Suppressor macrophage treated with lipopolysaccharide for 4 hours (primary cell): ENCODE measurements around the gene SLC35B4.
"Not testable (repeated sequence)": the region's sequence is repeated elsewhere in the genome, so short reads cannot be mapped to it uniquely, and the experiment has no call there.

Experiments
- DNase-seq: peaks from one replicate; pipeline ENCODE4 v3.0.0-alpha.2; 2020

SLC35B4 gene

DNA sequence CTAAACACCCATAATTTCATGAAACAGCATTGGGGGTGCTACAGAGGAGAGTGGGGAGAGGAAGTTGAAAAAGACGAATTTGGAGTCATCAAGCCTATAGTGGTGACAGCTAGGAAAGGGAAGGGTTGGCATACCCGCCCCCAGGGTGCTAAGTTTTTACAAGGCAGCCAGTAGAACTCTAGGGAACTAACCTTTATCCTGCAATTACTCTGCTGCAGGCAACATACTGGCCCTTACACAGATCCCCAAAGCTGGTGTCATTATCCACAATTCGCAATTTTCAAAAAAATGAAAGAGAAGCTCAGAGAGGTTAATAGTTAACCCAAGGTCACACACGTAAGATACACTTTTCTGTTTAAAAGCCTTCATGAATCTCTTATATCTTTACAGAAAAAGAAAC lies 14.2 kb upstream of the SLC35B4 start:
- no peak for DNase-seq

DNA sequence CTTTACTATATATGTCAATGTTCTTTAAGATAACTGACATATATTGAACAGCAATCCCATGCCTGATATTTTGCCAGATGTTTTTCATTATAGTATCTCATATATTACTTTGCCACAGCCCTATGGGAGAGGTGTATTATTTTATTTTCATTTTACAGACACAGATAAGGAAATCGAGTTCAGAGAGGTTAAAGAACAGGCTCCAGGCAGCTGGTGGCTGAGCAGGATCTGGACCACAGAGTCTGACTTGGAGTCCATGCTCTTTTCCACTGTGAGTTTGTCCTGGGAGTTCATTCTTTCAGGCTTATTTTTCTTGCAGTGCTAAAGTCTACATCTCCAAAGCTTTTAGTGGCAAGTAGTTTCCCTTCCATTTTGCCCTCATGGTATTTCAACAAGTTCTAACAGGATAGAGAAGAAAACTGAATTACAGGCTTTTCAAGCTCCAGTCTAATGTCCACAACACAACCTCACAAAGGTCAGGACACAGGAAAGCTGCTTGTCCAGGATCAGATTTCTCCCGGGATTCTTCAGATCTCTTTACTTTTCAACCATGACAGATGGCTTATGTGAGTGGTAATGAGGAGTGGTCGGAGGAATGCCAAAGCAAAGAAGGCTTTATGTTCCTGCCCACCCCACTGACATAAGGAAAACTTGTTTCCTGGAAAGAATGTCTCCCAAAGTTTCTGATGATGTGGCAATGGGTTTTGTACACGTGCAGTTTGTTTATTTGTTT lies 13.1 kb upstream of the SLC35B4 start:
- DNase-seq, result no peak

DNA sequence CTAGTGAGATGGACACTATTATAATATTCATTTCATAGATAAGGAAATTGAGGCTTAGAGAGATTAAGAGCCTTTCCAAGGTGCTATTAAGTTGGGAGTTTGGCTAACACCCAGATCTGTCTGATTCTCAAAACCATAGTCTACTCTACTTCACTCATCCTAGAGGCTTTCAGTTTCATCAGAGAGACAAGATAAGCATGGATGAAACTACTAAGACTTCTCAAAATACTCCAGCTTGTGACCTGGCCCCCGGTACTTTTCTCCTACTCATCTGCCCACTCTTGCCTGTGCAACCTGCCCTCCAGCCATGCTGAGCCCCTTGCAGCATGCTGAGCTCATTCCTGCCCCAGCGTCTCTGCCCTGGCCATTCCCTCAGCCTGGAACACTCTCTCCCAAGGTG lies 12.2 kb upstream of the SLC35B4 start:
- DNase-seq, result peak; percentile 6

DNA sequence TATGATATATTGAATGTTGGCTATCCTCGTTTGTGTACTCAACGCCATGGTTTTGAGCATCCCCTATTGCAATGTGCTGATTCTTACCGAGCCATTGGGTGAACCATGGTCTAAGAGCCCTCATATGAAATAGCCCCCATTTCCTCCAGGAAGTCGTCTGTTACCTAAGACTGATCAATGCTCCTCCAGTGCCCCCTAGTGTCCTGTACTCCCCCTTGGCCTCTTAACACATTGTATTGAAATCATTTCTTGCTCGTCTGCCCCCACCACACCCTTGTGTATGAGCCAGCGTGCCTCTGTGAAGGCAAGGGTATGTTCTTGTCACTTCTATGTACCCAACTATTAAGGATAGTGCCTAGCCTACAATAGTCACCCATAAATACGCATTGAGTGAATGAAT lies 11.2 kb upstream of the SLC35B4 start:
- DNase-seq, result peak; percentile 57

DNA sequence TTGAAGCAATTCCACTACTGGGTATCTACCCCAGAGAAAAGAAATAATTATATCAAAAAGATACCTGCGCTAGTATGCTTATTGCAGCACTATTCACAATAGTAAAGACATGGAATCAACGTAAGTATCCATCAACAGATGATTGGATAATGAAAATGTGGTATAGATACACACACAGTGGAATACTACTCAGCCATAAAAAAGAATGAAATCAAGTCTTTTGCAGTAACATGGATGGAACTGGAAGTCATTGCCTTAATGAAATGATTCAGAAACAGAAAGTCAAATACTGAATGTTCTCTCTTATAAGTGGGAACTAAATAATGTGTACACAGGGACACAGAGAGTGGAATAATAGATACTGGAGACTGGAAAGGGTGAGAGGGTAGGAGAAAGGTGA lies 7.4 kb upstream of the SLC35B4 start:
- DNase-seq, result no peak

DNA sequence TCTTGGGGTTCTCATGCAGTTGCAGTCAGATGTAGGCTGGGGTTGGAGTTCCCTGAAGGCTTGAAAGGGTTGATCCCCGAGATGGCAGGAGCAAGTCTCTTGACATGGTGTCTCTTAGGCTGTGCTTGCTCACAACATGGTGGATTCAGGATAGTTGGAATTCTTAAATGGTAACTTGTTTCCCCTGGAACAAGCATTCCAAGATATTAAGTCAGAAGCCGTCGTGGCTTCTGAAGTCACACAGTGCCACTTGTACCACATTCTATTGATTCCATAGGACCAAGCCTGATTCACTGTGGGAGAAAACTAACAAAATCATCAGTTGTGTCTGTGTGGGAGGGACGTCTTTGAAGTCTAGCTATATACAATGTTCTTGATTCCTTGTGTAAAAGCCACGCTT lies 3.5 kb upstream of the SLC35B4 start:
- DNase-seq, result no peak

DNA sequence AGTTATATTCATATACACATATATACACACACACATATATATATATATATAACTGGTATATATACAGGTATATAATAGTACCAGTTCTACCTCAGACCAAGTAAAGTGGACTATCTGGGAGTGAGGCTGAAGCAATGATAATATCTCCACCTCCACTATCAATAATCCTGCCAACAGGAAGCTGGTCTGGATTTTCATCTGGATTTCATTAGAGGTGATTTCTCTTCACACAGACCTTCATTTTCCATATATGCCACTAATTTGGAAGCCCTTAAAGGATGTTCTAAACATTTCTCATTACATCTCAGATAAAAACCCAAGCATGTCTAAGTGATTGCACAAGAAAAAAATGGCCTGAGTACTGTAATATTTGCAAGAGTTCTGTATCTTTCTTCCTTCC lies 1.7 kb upstream of the SLC35B4 start:
- DNase-seq, result no peak

DNA sequence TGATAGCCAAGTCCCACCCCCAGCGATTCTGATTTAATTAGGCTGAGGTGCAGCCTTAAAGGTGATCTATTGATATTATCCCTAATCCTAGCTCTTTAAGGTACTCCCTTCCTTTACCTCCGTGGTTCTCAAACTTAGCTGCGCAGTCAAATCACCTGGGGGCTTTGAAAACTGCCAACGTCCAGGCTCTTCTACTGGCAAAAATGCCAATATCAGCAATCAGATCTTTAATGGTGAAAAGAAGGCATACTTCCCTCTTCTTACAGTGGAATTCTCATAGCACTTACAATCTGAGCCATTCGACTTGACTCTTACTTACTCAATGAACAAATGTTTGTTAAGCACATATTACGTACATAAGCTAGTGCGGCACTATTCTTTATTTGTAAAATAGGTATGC lies 704 bp upstream of the SLC35B4 start:
- no peak for DNase-seq

DNA sequence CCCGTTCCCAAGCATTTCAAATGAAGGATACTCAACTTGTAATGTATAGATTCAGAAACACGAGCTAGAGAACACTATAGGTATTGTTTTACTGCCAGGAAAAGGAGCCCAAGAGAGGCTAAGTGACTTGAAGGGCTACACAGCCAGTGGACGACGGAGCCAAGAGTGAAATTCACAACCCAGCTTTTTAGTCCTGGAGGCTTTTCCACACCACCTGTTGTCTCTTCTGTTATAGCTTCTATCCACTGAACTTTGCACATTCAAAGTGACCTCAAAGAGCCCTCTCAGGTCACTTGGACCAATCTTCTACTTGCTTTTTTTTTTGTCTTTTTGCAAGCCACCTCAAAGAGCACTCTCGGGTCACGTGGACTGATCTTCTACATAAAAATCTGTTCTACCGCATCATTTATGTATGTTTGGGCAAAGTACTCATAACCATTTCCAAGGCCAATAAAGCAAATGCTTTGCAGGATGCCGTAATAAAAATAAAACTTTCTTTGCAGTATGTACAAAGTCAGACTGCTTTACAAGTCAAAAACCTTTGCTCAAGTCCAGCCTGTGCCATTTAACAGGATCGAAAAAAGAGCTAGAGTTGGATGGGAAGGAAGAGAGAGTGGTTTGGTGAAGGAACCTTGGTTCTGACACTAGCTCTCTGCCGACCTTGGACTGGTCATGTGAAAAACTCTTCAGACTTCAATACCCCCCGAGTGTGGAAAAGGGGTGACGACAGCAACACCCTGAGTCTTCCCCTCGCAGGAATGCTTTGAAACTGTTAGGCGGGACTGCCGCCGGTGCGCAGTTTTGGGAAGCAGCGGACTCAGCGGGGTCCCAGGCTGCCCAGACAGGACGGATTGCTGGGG lies 821 bp downstream of the SLC35B4 start:
- DNase-seq, result peak; percentile 27

DNA sequence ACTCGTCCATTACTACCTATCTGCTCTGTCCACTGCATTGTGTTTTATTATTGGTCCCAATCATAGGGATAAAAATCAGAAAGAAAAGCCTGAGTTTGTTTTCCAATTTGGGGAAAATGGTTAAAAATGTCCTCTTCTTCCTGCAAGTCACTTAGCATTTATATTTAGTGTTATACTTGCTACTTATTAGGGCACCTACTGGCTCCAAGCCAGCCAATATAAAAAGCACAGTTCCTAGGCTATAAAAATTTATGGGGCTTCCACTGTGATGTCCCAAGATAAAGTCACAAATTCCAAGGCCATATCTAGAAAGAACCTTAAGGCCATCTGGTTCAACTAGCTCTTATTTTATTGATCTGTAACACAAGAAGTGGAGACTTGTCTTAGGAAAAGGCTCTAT lies 3.2 kb downstream of the SLC35B4 start:
- no peak for DNase-seq

DNA sequence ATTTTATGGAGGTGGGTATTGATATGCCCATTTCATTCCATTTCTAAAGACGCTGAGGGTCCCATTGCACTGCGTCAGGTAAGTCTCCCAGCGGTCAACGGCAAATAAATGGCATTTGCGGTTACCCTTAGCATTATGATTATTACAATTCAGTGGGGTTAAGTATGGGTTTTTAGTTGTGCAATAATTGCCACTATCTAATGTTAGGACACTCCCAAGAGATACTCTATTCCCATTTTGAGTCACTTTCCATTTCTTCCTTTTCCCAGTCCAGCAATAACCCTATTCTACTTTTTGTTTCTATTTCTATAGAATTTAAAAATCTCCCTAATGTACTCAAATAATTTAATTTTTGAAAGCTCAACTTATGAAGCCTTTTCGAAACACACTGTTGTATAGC lies 4.0 kb downstream of the SLC35B4 start:
- DNase-seq, result peak; percentile 68

DNA sequence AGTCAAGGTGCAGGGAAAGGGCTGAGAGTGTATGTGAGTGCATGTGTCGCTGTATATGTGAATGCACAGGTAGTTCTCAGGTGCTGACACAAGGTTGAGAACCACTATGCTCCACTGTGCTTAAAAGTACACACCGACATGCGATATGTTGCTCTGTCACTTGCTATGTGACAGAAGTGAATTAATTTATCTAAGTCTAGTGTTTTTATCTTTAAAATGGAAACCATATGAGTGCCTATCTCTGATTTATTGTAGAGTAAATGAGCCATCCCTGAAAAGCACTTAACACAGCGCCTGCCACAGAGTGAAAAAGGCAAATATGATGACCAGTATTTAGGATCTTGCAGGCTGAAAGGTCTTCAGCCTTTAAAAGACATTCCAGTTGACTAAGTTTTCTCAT lies 4.9 kb downstream of the SLC35B4 start:
- DNase-seq, result no peak

DNA sequence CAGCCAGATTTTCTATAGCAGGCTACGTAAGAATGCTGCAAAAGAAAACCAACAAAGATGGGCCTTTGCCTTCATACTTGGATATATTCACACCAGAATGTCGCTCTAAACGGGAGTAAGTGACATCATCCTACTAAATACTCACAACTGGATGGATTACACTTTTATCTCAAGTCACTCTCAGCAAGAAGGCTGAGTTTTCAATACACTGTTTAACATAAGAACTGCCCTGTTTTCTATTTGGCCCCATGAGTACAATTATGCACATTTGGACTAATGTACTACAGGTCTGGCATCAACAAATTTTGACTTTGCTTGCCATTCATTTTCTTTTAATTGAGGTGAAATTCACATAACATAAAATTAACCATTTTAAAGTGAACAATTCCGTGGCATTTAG lies 8.2 kb downstream of the SLC35B4 start:
- DNase-seq, result no peak

DNA sequence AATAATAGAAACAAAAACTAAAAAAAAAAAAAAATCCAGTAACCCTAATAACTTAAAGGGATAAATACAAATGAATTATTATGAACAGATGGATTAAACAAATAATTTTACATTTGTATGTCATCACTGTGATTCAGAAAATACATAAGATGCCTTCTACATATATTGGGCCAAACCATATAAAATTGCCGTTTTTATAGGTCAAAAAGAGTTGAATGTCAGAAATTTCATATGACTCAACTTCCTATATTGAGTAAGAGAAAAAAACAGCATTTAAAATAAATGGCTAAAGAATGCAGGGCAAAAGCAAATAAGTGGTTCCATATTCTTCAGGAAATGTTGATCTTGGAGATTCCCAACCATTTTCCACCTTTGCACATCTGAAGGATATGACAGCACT lies 9.4 kb downstream of the SLC35B4 start:
- no peak for DNase-seq

DNA sequence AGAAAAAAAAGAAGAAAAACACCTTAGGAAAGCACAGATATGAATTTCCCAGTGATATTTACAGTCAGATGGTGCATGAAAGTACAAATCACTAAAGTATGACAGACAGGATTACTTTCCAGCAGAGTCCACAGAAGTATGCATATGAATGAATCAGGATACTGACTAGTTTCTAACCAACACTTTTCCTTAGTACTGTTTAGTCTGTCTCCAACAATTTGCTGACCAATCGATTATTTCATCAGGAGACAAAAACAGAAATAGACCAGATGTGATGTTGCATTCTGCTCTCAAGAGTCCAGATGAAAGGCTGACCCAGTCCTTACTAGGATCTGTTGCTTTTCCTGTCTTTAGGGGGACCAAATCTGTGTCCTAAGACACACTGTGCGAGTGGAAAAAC lies 14.6 kb downstream of the SLC35B4 start:
- DNase-seq, result no peak

DNA sequence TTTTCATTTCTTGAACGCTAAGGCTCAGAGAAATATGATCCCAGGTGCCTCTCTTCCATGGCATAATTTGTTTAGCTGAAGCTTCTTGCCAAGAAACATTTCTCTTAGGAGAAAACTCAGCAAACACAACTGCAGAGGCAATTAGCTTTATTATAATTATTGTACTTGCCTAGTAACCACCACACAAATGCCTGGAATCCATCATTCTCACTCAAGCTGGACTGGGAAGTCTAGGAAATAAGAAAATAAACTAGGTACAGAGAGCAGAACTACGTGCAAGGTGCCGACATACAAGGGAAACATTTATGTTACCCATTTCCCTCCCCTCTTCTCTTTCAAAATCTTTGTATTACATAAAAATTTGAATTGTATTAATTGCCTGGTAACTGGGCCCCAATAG lies 15.1 kb downstream of the SLC35B4 start:
- DNase-seq, result no peak

DNA sequence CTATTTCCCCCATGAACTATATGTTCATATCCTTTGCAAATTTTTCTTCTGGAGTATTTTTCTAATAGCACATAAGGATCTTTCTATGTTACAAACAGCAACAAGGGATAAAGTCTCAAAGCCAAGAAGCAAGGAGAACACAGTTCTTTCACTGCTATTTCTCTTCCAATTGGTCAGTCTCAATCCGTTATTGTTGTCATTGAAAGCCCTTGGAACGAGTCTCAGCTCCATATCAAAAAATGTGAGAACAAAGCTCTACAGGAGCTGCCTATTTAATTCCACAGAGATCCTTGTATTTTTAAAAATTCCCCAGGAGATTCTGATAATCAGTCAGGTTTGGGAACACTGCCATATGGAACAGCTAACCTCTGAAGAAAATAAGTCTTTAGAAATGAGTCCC lies 15.7 kb downstream of the SLC35B4 start:
- DNase-seq, result no peak

DNA sequence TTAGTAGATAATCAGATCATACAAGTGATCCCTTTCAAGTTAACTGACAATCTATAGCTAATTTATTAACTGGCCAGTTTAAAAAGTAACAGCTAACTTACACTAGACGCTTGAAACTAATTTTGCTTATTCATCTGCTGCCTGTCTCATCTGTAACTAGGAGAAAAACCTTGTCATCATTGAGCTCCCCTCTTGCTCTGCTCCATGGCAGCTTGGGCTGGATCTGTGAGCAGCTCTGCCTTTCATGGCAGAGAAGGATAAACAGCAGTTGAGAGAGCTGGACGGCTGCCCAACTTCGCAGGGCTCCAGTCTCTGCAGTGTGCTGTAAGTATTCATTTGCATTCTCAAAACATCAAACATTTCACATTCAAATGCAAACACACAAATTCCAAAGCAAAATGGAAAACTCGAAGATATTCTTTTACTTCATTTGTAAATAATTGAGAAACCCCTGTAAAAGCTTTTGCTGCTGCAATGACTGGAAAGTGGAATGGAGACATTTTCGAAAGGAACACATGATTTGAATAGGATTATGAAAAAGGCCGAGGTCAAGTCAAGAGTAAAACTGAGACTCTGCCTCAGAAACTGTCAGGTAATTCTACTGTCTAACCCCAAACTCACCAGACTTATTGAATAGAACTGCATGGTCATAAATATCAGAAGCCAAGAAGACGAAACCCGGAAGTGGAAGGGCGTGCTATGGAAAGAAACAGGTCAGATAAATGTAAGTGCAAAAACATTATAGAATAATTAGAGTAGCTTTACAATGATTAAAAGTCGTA lies 17.6 kb downstream of the SLC35B4 start:
- DNase-seq, result no peak

DNA sequence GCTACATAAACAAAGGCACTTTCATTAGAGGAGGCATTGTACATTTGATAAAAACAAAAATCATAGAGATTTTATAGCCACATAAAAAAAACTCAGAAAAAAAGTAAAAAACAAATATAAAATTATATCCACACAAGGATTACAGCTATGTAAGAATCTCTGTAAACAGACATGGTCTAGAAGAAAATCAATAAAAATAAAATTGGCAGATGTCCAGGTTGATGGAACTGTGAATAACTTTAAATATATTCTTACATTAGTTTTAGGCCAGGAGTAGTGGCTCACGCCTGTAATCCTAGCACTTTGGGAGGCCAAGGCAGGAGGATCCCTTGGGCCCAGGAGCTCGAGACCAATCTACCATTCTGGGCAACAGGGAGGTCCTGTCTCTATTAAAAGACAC lies 19.2 kb downstream of the SLC35B4 start:
- DNase-seq, result no peak

DNA sequence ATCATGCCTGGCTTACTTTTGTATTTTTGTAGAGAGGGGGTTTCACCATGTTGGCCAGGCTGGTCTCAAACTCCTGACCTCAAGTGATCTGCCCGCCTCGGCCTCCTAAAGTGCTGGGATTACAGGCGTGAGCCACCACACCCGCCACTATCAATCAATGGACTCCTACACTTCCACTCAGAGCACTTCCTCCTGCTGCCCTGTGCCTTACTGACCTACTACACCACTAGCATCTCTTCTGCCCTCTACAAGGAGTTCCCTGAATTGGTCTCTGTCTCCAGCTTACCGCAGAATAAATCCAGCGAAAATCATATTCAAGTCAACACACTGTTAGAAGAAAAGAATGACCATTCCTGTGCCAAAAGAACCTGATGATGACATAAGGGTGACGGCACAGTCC lies 20.7 kb downstream of the SLC35B4 start:
- not testable (repeated sequence) for DNase-seq

DNA sequence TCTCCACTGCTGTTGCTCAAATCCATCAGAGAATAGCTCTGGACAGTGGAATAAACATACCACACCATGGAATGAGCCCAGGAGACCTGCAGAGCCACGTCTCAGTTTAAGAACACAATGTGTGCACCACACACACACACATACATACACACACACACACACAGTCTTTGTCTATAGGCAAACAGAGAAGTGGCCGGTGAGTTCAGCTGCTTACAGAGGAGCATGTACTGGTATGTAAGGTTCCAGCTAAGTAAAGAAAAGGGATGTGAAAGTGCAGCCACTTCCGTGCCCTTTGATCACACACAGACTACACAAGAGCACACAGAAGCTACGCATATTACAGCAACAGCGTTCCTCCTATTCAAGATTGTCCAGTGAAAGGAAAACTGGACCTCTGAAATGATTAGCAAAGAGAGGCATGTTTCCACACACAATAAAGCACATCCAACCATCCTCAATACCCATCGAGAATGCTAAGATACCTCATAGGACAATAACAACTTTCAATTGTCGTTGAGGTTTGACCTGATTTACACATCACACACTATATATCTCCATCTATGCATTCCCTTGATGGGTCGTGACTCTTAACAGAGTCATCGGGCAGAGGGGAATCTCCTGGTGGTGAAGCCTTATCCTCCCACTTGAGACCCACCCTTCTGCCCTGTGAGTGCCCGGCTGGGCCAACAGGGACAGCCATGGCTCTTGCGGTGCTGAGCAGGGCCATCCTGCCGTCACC lies 23.6 kb downstream of the SLC35B4 start:
- DNase-seq, result peak; percentile 83

DNA sequence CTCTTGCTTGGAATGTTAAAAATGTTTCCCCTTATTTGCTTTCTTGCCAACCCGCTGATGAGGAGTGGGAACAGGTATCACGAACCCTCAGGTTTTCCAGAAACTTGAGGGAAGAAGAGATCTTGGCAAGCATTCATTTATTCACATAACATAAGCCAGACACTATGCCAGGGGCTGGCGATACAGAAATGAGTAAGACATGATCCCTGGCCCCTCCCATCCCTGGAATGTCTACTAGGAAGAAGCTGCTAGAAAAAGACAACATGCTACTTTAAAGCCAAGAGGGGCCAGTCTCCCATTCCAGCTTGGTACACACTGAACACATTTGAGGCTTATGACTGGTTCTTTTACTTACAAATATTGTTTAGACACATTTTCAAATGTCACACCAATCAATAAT lies 26.4 kb downstream of the SLC35B4 start:
- DNase-seq, result no peak

DNA sequence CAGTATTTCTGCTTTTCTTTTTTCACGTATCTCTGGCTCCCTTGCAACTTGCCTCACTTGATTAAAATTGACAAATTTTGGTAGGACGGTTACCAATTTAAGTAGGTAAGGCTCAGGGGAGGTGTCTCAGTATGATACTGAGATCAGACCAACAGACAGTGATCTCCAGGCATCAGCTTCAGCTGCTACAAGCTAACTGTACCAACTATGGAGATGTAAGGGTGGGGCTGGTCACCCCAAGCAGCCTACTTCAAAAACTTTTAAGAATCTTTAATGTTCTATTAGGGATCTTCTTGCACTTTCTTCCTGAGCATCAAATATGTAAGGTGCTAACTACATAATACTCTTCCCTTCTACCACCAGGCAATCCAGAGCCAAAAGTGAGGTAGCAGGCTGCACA lies 26.9 kb downstream of the SLC35B4 start:
- DNase-seq, result no peak
